ENCODE results near the gene BAD. TPM values are rescaled to one million over a fixed set of nuclear protein-coding genes. Genes with fewer than 3 reads are reported as not detected.

Gene BAD
- total RNA-seq, 1 experiment from 2014 or later: 23.3 TPM

GRCh38 chr11:64238076-64238475 is 46.4 kb downstream of the BAD start:
- Histone ChIP-seq H3K14ac (ENCODE audit: insufficient read depth, low read length) (no peak overlapping the region), H3K79me2 (ENCODE audit: insufficient read depth, low read length) (peaks cover 2% of the 10 kb centered on the region; the same call in 1 of the 2 replicates), H2BK5ac (ENCODE audit: insufficient read length, low read length) (no peak overlapping the region), H3K27ac (ENCODE audit: insufficient read length, low read depth, low read length) (no peak overlapping the region), H4K91ac (ENCODE audit: insufficient read length, low read depth, low read length) (no peak overlapping the region), H3K4ac (ENCODE audit: low read depth, low read length) (no peak overlapping the region), H3K27me3 (ENCODE audit: insufficient read depth, low read length) (no peaks in the 10 kb centered on the region), H2BK15ac (ENCODE audit: low read depth, low read length) (no peak overlapping the region), H3K18ac (ENCODE audit: insufficient read length, low read depth, low read length) (no peak overlapping the region), H2BK20ac (ENCODE audit: low read depth, low read length, poor library complexity, severe bottlenecking) (no peak overlapping the region), H3K23me2 (ENCODE audit: insufficient read length, low read depth, low read length, poor library complexity, severe bottlenecking) (peaks cover 19% of the 10 kb centered on the region), H4K5ac (ENCODE audit: insufficient read length, low read depth, low read length) (no peak overlapping the region), H4K20me1 (ENCODE audit: control insufficient read depth, insufficient read depth, insufficient read length) (no peaks in the 10 kb centered on the region), H3K79me1 (ENCODE audit: insufficient read depth, low read depth, low read length, poor library complexity, severe bottlenecking) (no peaks in the 10 kb centered on the region), H3K56ac (ENCODE audit: insufficient read length, low read depth, low read length) (no peak overlapping the region), H2BK12ac (ENCODE audit: insufficient read length, low read depth, low read length) (no peak overlapping the region), H2BK120ac (ENCODE audit: low read depth, low read length, poor library complexity, severe bottlenecking) (no peak overlapping the region), H3K9me3 (ENCODE audit: control insufficient read depth, low read depth, low read length) (no peaks in the 10 kb centered on the region), H3K4me1 (ENCODE audit: insufficient read depth, low read length) (no peaks in the 10 kb centered on the region), H3T11ph (ENCODE audit: low read length) (no peak overlapping the region), H2AFZ (ENCODE audit: low read length) (no peak overlapping the region), H3K23ac (ENCODE audit: insufficient read length, low read depth, low read length) (no peak overlapping the region), H4K8ac (replicated peaks; ENCODE audit: insufficient read length, low read depth, low read length) (no peak overlapping the region), H3K4me2 (ENCODE audit: insufficient read depth, insufficient read length, low read length) (no peak overlapping the region), H2AK5ac (ENCODE audit: insufficient read length, low read length) (no peak overlapping the region), H3K9ac (ENCODE audit: extremely low read depth, insufficient read length, low read length) (no peak overlapping the region)
- Mint-ChIP-seq H3K9me3 (no peaks in the 10 kb centered on the region), H3K36me3 (ENCODE audit: insufficient read depth in 1 of 3, low read depth in 3 of 3) (peaks cover 2 to 31% (median 14%) of the 10 kb centered on the region in 3 experiments), H3K27me3 (ENCODE audit: low read depth) (peaks cover 3% of the 10 kb centered on the region), H3K27ac (no peak overlapping the region), H3K4me1 (peaks cover 23 to 27% of the 10 kb centered on the region in 2 experiments), H3K4me3 (no peak overlapping the region)
- DNase-seq: no peak
- TF ChIP-seq, protein P1, sequence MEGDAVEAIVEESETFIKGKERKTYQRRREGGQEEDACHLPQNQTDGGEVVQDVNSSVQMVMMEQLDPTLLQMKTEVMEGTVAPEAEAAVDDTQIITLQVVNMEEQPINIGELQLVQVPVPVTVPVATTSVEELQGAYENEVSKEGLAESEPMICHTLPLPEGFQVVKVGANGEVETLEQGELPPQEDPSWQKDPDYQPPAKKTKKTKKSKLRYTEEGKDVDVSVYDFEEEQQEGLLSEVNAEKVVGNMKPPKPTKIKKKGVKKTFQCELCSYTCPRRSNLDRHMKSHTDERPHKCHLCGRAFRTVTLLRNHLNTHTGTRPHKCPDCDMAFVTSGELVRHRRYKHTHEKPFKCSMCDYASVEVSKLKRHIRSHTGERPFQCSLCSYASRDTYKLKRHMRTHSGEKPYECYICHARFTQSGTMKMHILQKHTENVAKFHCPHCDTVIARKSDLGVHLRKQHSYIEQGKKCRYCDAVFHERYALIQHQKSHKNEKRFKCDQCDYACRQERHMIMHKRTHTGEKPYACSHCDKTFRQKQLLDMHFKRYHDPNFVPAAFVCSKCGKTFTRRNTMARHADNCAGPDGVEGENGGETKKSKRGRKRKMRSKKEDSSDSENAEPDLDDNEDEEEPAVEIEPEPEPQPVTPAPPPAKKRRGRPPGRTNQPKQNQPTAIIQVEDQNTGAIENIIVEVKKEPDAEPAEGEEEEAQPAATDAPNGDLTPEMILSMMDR (conservative IDR thresholded peaks at IDR 0.05): no peak
- WGBS (ENCODE audit: extremely low coverage, insufficient read length, low lambda C conversion rate): no CpG with 5 or more reads among the region's 9 CpGs
